ENCODE measurements around the gene YJEFN3. TPM values are rescaled to one million over a fixed set of nuclear protein-coding genes. Genes with fewer than 3 reads are reported as not detected.

YJEFN3 gene
- total RNA-seq, 2 donors from 2014 or later, result 7.3 to 12.6 TPM

DNA sequence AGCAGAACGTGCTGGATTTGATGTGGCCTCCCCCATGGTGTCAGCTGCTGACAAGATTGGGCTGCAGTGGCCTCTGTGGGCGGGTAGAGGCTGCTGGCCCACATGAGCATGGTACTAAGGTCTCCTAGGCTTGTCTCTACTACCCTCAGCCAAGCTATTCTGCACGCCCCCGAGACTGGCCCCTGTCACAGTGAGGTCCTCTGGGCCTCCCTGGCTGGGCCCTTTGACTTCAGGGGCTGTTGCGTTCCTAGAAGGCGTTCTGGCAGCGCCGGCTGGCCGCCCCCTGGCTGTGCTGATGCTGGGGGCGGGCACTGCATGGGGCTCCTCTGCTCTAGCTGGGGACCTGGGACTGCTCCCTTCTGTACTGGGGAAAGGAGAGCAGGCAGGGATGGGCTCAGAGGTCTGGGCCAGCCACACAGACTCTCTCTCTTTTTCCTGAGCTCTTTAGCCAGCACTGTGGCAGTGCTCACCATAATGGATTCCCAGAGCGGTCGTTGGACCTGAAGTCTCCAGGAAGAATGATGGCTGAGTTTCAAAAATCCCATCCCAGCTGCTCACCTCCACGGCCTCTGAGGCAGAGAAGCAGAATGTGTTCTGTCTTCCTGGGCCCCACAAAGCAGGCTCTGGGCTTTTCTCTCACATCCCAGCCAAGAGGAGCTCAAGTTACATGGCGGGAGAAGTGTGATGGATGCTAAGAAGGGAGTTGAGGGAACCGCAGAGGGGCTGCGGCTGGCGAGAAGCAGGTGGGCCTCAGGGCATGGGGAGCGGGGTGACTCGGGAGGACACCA is 45.7 kb upstream of the YJEFN3 start:
- TF ChIP-seq, protein P1, sequence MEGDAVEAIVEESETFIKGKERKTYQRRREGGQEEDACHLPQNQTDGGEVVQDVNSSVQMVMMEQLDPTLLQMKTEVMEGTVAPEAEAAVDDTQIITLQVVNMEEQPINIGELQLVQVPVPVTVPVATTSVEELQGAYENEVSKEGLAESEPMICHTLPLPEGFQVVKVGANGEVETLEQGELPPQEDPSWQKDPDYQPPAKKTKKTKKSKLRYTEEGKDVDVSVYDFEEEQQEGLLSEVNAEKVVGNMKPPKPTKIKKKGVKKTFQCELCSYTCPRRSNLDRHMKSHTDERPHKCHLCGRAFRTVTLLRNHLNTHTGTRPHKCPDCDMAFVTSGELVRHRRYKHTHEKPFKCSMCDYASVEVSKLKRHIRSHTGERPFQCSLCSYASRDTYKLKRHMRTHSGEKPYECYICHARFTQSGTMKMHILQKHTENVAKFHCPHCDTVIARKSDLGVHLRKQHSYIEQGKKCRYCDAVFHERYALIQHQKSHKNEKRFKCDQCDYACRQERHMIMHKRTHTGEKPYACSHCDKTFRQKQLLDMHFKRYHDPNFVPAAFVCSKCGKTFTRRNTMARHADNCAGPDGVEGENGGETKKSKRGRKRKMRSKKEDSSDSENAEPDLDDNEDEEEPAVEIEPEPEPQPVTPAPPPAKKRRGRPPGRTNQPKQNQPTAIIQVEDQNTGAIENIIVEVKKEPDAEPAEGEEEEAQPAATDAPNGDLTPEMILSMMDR (conservative IDR thresholded peaks at IDR 0.05), result no peak
- 94 to 96% methylated on average over 9 to 19 of the region's 19 CpGs for WGBS, 2 experiments (ENCODE audit: insufficient coverage in 1 of 2, insufficient read length in 1 of 2)
- Histone ChIP-seq H3K27ac (ENCODE audit: low read depth, low read length) (peak overlapping the region; percentile 68), H3K4me3 (ENCODE audit: low read length) (no peak overlapping the region), H3K9ac (ENCODE audit: extremely low read depth, low read length, poor library complexity, severe bottlenecking) (no peak overlapping the region), H3K36me3 (ENCODE audit: control insufficient read depth, insufficient read depth, low read length) (peaks cover 36% of the 10 kb centered on the region), H3K9me3 (ENCODE audit: control insufficient read depth, low read length) (no peaks in the 10 kb centered on the region), H3K4me1 (ENCODE audit: control insufficient read depth, insufficient read depth, low read length) (peaks cover 4% of the 10 kb centered on the region), H3K27me3 (ENCODE audit: control insufficient read depth, insufficient read depth, low read length, poor library complexity, severe bottlenecking) (no peaks in the 10 kb centered on the region)
- Mint-ChIP-seq H3K27ac (peak overlapping the region; percentile 37), H3K27me3 (ENCODE audit: insufficient read depth) (no peaks in the 10 kb centered on the region), H3K36me3 (ENCODE audit: low read depth) (peaks cover 21% of the 10 kb centered on the region), H3K4me3 (no peak overlapping the region), H3K4me1 (peaks cover 16% of the 10 kb centered on the region), H3K9me3 (no peaks in the 10 kb centered on the region)
- no peak for DNase-seq

GRCh38 chr19:19485161-19485997 is 43.3 kb upstream of the YJEFN3 start:
- Mint-ChIP-seq H3K27ac (peak overlapping the region; percentile 61), H3K4me1 (peaks cover 39% of the 10 kb centered on the region), H3K36me3 (ENCODE audit: low read depth) (peaks cover 16% of the 10 kb centered on the region), H3K9me3 (no peaks in the 10 kb centered on the region), H3K27me3 (ENCODE audit: insufficient read depth) (no peaks in the 10 kb centered on the region), H3K4me3 (no peak overlapping the region)
- DNase-seq, result no peak
- Histone ChIP-seq H3K27ac (ENCODE audit: low read depth, low read length) (peak overlapping the region; percentile 63), H3K4me3 (ENCODE audit: low read length) (no peak overlapping the region), H3K36me3 (ENCODE audit: control insufficient read depth, insufficient read depth, low read length) (peaks cover 32% of the 10 kb centered on the region), H3K4me1 (ENCODE audit: control insufficient read depth, insufficient read depth, low read length) (peaks cover 13% of the 10 kb centered on the region), H3K27me3 (ENCODE audit: control insufficient read depth, insufficient read depth, low read length, poor library complexity, severe bottlenecking) (no peaks in the 10 kb centered on the region), H3K9me3 (ENCODE audit: control insufficient read depth, low read length) (no peaks in the 10 kb centered on the region), H3K9ac (ENCODE audit: extremely low read depth, low read length, poor library complexity, severe bottlenecking) (no peak overlapping the region)
- 93 to 95% methylated on average over 10 to 15 of the region's 15 CpGs for WGBS, 2 experiments (ENCODE audit: insufficient coverage in 1 of 2, insufficient read length in 1 of 2)
- TF ChIP-seq, protein P1 (conservative IDR thresholded peaks at IDR 0.05), result no peak

DNA sequence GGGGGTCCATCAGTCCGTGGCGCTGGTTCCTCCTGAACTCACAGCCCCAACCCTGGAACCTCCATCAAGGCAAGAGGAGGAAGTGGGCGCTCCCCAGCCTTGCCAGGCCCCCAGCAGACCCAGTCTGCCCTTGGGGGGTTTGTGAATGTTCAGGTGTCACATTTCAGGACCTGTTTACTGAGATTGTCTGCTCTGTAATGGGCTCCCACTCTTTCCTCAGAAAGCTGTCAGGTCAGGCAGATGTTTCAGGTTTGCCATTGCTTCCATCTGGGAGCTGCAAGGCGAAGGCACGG is 42.8 kb upstream of the YJEFN3 start:
- TF ChIP-seq, protein P1 (conservative IDR thresholded peaks at IDR 0.05), result no peak
- no peaks in the 10 kb centered on the region for H3K27me3 Mint-ChIP-seq (ENCODE audit: insufficient read depth)
- 90 to 100% methylated on average over 2 to 5 of the region's 5 CpGs for WGBS, 2 experiments (ENCODE audit: insufficient coverage in 1 of 2, insufficient read length in 1 of 2)
- Histone ChIP-seq H3K4me1 (ENCODE audit: control insufficient read depth, insufficient read depth, low read length) (peaks cover 13% of the 10 kb centered on the region), H3K36me3 (ENCODE audit: control insufficient read depth, insufficient read depth, low read length) (peaks cover 27% of the 10 kb centered on the region), H3K4me3 (ENCODE audit: low read length) (no peak overlapping the region), H3K27ac (ENCODE audit: low read depth, low read length) (peak overlapping the region; percentile 57), H3K9me3 (ENCODE audit: control insufficient read depth, low read length) (no peaks in the 10 kb centered on the region), H3K27me3 (ENCODE audit: control insufficient read depth, insufficient read depth, low read length, poor library complexity, severe bottlenecking) (no peaks in the 10 kb centered on the region), H3K9ac (ENCODE audit: extremely low read depth, low read length, poor library complexity, severe bottlenecking) (no peak overlapping the region)
- H3K9me3 Mint-ChIP-seq, result no peaks in the 10 kb centered on the region
- H3K36me3 Mint-ChIP-seq (ENCODE audit: low read depth), result peaks cover 16% of the 10 kb centered on the region
- peak overlapping the region; percentile 61 for H3K27ac Mint-ChIP-seq
- H3K4me1 Mint-ChIP-seq, result peaks cover 39% of the 10 kb centered on the region
- H3K4me3 Mint-ChIP-seq, result no peak overlapping the region
- no peak for DNase-seq

Measured in endodermal cell (in vitro differentiated cells).